NAMALWA (cell line): Measurements from ENCODE around the gene FARS2.

Source experiments
- DNase-seq: peaks from one replicate; pipeline ENCODE4 v3.0.0-alpha.2; 2015; ENCODE audit warnings: low spot score

The FARS2 gene

DNA sequence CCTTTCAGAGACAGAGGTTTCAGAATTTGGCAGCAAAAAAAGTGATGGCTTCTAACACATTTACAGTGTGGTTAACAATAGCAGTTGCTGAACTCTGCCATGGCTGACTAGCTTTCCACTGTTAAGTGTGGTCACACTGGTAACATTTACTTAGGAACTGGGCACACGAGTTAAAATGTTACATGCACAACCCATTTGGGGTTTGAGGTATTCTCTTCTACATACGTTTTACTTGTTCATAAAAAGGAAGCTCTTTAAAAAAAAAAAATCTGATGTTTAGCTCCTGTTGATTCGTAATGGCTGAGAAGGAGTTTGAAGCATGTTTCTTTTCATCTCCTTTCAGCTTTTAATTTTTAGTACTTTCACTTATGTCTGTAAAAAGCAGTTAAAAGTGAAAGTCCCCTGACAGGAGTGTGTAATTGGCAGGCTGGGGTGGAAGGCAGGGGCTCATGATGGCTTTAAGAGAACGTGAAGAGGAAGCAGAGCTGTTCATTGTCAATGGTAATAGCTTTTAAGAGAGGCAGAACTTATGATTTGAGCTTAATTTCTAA is 245.9 kb downstream of the FARS2 start:
- DNase-seq = peak; percentile 61

DNA sequence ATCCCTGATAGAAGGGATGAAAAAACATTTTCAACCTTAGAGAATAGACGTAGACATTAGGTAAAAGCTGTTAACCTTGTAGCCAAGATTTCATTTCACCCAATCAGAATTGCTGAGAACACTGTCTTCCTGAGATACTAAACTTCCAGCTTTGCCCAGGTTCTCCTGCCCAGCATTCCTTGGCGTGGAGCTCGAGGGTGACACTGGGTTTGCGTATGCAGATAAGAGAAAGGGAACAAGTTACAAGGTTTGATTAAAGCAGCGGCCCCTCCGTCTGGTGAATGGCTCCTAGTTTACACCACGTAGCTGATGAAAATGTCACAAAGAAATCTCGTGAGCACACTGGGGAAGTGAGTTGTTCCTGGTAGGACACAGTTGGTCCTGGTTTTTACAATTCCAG is 247.8 kb downstream of the FARS2 start:
- no peak for DNase-seq

DNA sequence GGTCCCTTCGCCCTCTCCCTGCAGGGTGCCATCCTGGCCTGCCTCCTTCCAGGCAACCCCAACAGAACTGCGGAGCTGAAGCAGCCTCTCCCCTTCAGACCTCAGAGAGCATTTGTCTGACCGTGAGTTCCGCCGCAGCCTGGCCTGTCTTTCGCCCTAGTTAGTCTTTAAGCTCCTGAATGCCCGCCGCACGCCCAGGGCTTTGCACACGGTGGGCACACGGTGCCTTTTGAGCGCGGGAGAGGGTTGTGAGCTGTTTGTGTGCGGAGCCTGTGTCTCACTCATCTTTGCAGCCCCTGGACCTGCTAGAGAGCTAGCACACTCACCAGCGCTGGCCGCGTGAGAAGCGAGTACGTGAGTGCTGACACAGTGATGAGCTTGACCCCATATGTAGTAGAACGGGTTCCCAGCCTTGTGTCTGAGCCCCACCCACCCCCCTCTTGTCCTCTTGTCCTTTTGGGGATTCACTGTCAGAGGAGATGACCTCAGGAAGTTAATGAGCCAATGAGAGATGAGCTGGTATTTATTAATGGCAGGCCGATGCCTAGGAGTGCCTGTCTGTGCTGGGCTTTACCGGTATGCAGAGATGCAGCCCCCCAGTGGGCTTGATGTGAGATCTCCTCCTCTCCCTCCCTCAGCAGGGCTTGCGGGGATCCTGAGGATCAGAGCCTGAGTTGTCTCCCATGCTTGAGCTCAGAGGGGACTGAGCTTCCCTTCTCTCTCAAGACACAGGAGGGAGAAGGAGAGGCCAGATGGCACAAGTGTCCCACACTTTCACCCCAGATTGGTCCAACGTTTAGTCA is 249.2 kb downstream of the FARS2 start:
- no peak for DNase-seq

DNA sequence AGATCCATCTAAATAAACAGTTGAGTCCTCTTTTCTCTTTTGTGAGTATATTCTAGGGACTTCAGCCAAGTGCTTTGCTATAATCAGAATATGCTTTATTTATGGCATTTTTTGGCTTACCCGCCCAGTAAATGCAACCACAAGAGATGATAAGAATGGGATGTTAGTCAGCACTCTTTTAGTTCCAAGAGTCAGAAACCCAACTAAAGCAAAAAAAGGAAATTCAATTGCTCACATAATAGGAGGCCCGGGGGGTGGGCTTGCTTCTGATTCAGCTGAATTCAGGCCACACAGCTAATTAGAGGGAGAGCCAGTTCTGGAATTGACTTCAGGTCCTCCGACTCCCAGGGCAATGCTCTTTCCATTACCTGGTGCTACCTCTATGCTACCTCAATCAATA is 250.6 kb downstream of the FARS2 start:
- no peak for DNase-seq

GRCh38 chr6:5512422-5512821 is 251.1 kb downstream of the FARS2 start:
- DNase-seq = no peak

DNA sequence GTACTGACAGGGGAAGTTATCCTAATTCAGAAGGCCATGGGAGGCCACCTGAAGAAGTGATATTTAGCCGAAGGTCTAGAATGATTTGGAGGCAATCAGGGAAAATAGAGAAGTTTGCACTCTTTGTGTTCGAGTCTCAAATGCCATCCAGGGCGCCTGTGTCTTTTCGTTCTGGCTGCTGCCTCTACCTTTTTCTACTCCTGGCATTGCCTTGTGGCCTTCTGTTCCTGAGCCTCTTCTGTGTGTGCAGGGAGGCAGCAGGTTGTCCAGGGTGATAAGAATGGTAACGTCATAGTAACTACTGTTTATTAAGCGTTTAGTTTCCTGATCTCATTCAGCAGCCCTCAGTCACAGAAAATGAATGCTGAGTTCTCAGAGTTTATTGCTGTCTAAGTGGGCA is 252.1 kb downstream of the FARS2 start:
- DNase-seq = no peak

- DNase-seq = no peak
These were observed 253.0 kb downstream of the FARS2 start for GRCh38 chr6:5514353-5514752.

DNA sequence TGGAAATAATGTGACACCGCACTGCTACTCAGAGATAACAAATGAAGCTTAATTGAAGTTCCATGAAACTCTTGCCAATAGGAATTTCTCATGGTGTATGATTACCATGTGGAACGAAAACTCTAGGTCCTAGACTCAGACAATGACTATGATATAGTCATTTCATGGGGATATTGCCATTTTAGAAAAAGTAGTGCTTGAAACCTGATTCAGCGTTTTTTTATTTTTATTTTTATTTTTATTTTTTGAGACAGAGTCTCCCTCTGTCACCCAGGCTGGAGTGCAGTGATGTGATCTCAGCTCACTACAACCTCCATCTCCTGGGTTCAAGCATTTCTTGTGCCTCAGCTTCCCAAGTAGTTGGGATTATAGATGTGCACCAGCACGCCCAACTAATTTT is 253.9 kb downstream of the FARS2 start:
- DNase-seq = no peak

GRCh38 chr6:5516036-5516435 is 254.7 kb downstream of the FARS2 start:
- no peak for DNase-seq

DNA sequence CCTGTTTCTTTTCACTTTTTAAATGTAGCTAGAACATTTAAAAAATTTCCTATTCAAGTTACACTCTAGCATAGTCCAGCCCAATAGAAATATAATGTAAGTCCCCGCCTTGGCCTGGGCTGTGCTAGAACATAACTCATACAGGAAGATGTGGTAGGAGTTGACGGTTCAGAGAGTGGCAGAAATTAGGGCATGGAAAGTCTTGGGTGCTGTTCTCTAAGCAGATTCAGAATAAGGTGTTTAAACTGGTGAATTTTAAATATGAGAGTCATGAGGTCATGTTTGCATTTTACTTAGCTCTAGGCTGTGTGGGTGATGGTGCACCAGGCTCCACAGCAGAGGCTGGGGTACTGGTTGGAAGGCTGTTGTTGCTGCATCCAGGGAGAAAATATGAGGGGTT is 256.5 kb downstream of the FARS2 start:
- no peak for DNase-seq

- DNase-seq = no peak
These were observed 257.7 kb downstream of the FARS2 start for GRCh38 chr6:5518936-5519491.

- no peak for DNase-seq
These were observed 259.5 kb downstream of the FARS2 start for GRCh38 chr6:5520796-5521195.

GRCh38 chr6:5521322-5521721 is 260.0 kb downstream of the FARS2 start:
- DNase-seq = no peak

- DNase-seq = no peak
These were observed 260.8 kb downstream of the FARS2 start for GRCh38 chr6:5522147-5522546.

- DNase-seq = no peak
These were observed 262.8 kb downstream of the FARS2 start for GRCh38 chr6:5524110-5524509.

- DNase-seq = no peak
These were observed 263.9 kb downstream of the FARS2 start for GRCh38 chr6:5525209-5525608.

- no peak for DNase-seq
These were observed 267.7 kb downstream of the FARS2 start for GRCh38 chr6:5529015-5529414.

GRCh38 chr6:5529733-5530132 is 268.4 kb downstream of the FARS2 start:
- DNase-seq = no peak

DNA sequence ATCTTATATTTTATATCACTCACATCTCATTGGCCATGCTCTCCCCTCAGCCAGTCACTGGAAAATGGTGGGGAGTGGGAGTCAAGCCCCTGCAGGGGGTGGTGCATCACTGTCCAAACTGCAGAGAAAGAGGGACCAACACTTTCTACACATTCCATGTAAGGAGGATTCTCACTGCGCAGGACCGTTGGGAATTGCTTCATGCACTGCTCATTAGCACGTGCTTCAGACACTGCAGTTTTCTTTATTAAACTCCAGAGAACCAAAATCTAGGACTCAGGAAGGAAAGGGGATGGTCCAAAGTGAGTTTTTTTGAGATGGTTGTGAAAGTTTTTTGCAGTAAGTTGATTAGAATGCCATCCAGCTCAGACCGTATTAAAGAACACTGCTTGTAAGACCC is 269.8 kb downstream of the FARS2 start:
- DNase-seq = no peak

- no peak for DNase-seq
These were observed 270.6 kb downstream of the FARS2 start for GRCh38 chr6:5531853-5532375.

GRCh38 chr6:5532941-5533340 is 271.6 kb downstream of the FARS2 start:
- no peak for DNase-seq

- no peak for DNase-seq
These were observed 273.3 kb downstream of the FARS2 start for GRCh38 chr6:5534643-5535042.

DNA sequence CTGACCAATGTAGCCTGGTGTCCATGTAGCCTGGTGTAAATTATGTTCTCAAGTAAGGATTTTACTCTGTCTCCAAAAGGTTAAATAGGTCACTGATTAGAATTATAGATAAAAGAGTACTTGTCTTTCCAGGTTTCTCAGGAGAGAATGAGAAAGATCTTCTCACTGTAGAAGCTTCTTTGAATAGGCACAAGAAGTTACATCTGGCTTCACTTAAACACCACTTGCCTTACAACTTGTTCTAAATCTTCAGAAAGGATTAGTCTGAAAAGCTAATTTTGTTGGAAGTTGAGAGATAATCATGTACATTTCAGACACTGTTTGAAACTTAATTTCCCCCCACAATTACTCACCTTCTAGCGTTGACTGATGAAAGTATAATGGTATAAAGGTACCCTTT is 275.3 kb downstream of the FARS2 start:
- no peak for DNase-seq

DNA sequence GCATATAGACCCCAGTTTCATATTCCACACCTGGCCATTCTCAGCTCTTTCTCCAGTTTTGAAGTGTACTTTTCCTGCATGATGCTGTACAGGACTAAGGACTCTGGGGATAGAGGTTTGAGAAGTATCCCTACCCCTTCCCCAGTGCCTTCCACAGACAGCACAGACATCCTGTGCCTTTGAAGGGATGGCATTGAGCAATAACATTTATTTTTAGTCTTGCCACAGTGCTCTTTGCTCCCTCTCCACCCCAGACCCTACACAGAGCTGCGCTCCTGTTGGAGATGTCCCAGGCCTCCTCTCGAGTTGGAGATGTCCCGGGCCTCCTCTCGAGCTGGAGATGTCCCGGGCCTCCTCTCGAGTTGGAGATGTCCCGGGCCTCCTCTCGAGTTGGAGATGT is 275.8 kb downstream of the FARS2 start:
- no peak for DNase-seq
